HUES64 (cell line): Measurements from ENCODE around the gene KIF5B.
"Not testable (repeated sequence)": the region's sequence is repeated elsewhere in the genome, so short reads cannot be mapped to it uniquely, and the experiment has no call there.

Source experiments
- H3K27ac ChIP-seq: 2 replicates; pipeline ENCODE4 v1.7.0; 2013; ENCODE audit warnings: low read depth, low read length, inconsistent platforms
- H3K27me3 ChIP-seq: 2 replicates; pipeline ENCODE4 v1.6.1; 2013; ENCODE audit warnings: mild to moderate bottlenecking, low read length; ENCODE audit not compliant: insufficient read depth
- H3K36me3 ChIP-seq: 2 replicates; pipeline ENCODE4 v1.6.1; 2013; ENCODE audit warnings: mild to moderate bottlenecking, low read length; ENCODE audit not compliant: insufficient read depth
- H3K4me1 ChIP-seq: 2 replicates; pipeline ENCODE4 v1.6.1; 2013; ENCODE audit warnings: mild to moderate bottlenecking, low read length, moderate library complexity; ENCODE audit not compliant: insufficient read depth
- H3K4me3 ChIP-seq: 2 replicates; pipeline ENCODE4 v1.5.1; 2013; ENCODE audit warnings: mild to moderate bottlenecking, low read length, moderate library complexity
- H3K9ac ChIP-seq: 2 replicates; pipeline ENCODE4 v1.6.1; 2013; ENCODE audit warnings: mild to moderate bottlenecking, low read depth, low read length
- H3K9me3 ChIP-seq: 2 replicates; pipeline ENCODE4 v1.6.1; 2013; ENCODE audit warnings: low read depth, low read length; ENCODE audit not compliant: insufficient read depth
- WGBS: fragments of 150-250, 120-280 bp; methylation state at CpG from one replicate; pipeline ENCODE4 v1.1.7; 2013; ENCODE audit warnings: missing lambda C conversion rate; 5-methylcytosine and 5-hydroxymethylcytosine counted together

Gene KIF5B

DNA sequence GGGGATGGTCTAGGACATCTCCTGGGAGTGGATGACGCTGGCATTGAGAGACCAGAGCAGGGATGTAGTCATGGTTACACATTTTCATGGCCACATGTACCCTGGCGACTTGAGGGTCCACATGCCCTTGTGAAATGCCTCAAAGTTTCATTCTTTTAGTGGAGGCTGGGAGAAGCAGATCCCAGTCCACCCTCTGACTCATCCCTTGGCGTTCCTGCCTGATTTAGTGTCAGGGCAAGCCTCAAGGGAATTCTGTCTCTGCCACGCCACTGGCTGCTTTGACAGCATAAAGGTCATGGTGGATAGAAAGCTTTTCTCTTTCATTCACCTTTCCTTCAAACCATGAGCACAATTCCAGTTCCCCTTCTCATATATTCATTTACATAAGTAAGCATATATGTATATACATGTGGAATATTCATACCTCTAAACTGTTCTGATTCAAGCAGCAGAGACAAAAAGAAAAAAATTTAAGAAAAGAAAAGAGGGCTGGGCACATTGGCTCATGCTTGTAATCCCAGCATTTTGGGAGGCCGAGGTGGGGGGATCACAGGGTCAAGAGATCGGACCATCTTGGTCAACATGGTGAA is 21.8 kb upstream of the KIF5B start:
- Histone ChIP-seq H3K27ac (no peak overlapping the region), H3K4me1 (no peaks in the 10 kb centered on the region)

DNA sequence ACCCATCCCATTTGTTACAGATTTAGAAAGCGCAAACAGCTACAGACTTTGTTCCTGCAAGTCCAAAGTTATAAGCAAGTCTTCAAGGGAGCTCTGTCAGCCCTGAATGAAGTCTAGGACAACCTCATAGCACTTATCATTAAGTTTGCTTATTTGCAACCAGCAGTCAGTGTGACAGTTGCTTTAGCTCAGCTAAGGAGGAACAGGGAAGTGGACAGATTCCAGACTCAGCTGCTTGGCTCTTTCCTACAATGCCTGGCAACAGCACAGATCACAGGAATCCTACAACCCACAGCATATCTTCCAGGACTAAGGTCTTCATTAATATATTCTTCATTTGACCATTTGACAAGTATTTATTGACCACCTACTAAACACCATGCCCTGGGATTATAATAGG is 17.4 kb upstream of the KIF5B start:
- H3K27me3 ChIP-seq, result peaks cover 11% of the 10 kb centered on the region; the same call in 1 of the 2 replicates
- no peak overlapping the region for H3K4me3 ChIP-seq
- H3K27ac ChIP-seq, result no peak overlapping the region
- no peaks in the 10 kb centered on the region for H3K9me3 ChIP-seq
- peaks cover 11% of the 10 kb centered on the region; the same call in 1 of the 2 replicates for H3K4me1 ChIP-seq
- H3K9ac ChIP-seq, result no peak overlapping the region
- H3K36me3 ChIP-seq, result no peaks in the 10 kb centered on the region
- 94% methylated on average over 1 of the region's 1 CpG for WGBS

More for the DNA sequence above, 21.8 kb upstream of the KIF5B start:
- Histone ChIP-seq H3K9ac (no peak overlapping the region), H3K9me3 (no peaks in the 10 kb centered on the region), H3K36me3 (no peaks in the 10 kb centered on the region), H3K4me3 (no peak overlapping the region), H3K27me3 (peaks cover 2% of the 10 kb centered on the region; the same call in 1 of the 2 replicates)
- WGBS, result 65% methylated on average over 6 of the region's 6 CpGs

DNA sequence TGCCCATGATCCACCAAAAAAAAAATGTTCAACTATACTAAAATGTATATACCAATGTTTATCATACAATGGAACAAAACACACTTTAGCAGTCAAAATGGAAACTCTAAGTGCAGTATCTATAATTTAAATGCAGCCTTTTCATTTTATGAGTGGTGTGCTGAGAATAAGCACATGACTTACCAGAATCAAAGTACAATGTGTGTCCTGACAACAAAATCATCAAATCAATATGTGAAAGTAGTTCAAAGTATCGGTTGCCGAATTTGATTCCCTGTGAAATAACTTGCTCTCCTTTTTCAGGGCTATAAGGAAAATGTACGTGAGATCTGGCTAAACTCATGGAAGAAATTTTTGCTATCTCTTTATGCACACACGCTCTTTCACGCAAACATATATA is 16.9 kb upstream of the KIF5B start:
- Histone ChIP-seq H3K27ac (no peak overlapping the region), H3K36me3 (no peaks in the 10 kb centered on the region), H3K27me3 (peaks cover 11% of the 10 kb centered on the region; the same call in 1 of the 2 replicates), H3K9me3 (no peaks in the 10 kb centered on the region), H3K4me3 (no peak overlapping the region), H3K9ac (no peak overlapping the region), H3K4me1 (peaks cover 11% of the 10 kb centered on the region; the same call in 1 of the 2 replicates)
- 96% methylated on average over 3 of the region's 5 CpGs for WGBS

DNA sequence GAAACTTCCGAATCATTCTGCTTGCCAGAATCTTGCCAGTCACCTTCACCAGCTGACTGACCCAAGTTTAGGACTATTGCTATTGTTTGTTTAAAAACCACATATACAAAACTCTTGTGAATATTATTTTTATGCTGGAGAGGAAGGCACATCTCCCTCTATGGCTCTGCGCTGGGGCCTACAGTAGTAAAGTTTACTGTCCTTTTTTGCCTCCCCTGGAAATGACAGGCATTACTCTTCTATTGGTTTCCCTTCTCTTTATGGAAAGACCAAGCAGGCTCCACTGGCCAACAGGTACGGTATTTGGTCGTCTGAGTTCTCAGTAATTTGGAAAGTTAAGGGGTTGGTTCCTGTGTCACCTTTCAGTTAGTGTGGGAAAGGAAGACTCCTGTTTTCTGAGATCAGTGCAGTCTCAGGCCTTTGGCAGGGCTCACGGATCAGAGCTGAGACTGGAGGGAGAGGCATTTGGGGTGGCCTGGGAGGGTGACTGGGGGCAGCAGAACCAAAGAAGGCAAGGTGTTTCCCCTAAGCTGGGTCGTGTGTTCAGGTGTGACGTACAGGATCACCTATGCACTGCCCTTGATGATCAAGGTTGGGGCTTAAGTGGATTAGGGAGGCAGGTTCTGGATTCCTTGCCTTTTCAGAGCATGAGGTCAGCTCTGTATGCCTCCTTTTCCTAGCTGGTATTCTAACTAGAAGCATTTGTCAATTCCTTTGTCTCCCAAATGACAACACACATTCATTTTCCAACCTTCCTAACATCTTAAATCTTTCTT is 16.0 kb upstream of the KIF5B start:
- H3K9me3 ChIP-seq, result no peaks in the 10 kb centered on the region
- 62% methylated on average over 7 of the region's 7 CpGs for WGBS
- H3K36me3 ChIP-seq, result no peaks in the 10 kb centered on the region
- H3K9ac ChIP-seq, result no peak overlapping the region
- peaks cover 11% of the 10 kb centered on the region; the same call in 1 of the 2 replicates for H3K27me3 ChIP-seq
- H3K27ac ChIP-seq, result no peak overlapping the region
- no peak overlapping the region for H3K4me3 ChIP-seq
- peaks cover 11% of the 10 kb centered on the region; the same call in 1 of the 2 replicates for H3K4me1 ChIP-seq

DNA sequence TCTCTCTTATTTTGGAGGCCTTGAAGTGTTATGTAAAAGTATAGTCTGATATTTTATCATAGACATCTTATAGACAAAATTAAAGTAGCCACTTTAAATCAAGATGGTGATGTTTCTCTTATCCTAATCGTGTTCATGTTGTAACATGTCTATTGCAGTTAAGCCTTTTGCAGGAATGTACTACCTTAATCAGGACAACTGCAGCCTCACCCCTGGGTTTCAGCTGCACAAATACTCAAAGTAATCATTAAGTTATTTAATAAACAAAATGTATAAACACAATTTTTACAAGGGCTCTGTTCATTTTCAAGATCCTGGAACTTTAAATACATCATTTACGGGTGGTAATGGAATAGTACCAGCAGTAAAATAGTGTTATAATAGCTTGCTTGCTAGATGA is 14.4 kb upstream of the KIF5B start:
- Histone ChIP-seq H3K9me3 (no peaks in the 10 kb centered on the region), H3K9ac (no peak overlapping the region), H3K4me3 (no peak overlapping the region), H3K27me3 (peaks cover 11% of the 10 kb centered on the region; the same call in 1 of the 2 replicates), H3K27ac (no peak overlapping the region), H3K36me3 (no peaks in the 10 kb centered on the region), H3K4me1 (peaks cover 11% of the 10 kb centered on the region; the same call in 1 of the 2 replicates)
- 89% methylated on average over 2 of the region's 2 CpGs for WGBS

DNA sequence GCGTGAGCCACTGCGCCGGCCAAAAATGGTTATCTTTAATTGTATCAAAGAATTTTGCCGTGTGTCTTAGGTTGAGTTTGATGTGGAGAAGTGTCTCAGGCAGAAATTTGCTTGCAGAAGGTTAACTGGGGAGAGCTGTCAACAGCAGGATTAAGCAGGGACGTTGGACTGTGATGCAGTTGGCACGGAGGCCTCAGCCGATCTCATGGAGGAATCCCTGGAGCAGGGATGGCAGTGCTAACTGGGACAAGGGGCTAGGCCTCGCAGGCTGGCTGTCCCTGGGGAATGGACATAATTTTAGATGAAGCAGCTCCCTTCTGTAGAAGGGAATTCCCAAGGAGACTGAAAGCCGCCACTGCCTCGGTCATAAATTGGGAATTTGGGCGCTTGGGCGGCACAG is 12.3 kb upstream of the KIF5B start:
- no peak overlapping the region for H3K27ac ChIP-seq
- H3K36me3 ChIP-seq, result no peaks in the 10 kb centered on the region
- peaks cover 9% of the 10 kb centered on the region; the same call in 1 of the 2 replicates for H3K27me3 ChIP-seq
- H3K4me3 ChIP-seq, result no peak overlapping the region
- WGBS, result 86% methylated on average over 12 of the region's 12 CpGs
- H3K9me3 ChIP-seq, result no peaks in the 10 kb centered on the region
- H3K9ac ChIP-seq, result no peak overlapping the region
- peaks cover 11% of the 10 kb centered on the region; the same call in 1 of the 2 replicates for H3K4me1 ChIP-seq

DNA sequence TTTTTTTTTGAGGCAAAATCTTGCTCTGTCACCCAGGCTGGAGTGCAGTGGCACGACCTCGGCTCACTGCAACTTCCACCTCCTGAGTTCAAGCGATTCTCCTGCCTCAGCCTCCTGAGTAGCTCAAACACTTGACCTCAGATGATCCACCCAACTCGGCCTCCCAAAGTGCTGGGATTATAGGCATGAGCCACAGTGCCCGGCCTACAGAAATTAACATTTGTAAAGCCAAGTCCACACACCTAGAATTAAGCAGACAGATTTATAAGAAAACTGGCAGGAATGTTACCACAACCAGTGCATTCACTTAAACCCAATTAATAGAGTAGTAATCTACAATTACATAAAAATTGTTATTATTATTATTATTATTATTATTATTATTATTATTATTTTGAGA is 11.7 kb upstream of the KIF5B start:
- WGBS, result 55% methylated on average over 5 of the region's 5 CpGs
- not testable (repeated sequence) for H3K36me3 ChIP-seq, H3K9ac ChIP-seq, H3K4me3 ChIP-seq, H3K9me3 ChIP-seq, H3K27ac ChIP-seq, H3K27me3 ChIP-seq
- peaks cover 11% of the 10 kb centered on the region; the same call in 1 of the 2 replicates for H3K4me1 ChIP-seq

DNA sequence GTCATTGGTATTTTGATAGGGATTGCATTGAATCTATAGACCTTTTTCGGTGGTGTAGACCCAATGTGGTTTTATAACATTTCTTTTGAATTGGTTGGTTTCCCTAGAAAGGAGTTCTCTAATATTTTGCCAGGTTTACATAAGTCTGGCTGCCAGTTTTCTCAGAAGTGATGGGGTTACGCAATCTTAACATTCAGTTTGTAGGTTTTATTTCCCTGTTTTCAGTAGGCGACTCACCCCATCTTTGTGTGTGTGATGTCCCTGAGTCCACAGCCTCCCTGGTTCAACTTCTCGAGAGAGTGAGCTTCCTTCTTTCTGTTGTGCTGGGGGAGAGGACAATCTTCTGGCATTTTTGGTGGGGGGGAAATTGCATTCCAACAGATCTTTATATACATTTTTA is 9.6 kb upstream of the KIF5B start:
- WGBS, result 93% methylated on average over 4 of the region's 4 CpGs
- Histone ChIP-seq H3K4me3 (no peak overlapping the region), H3K9me3 (no peaks in the 10 kb centered on the region), H3K4me1 (no peaks in the 10 kb centered on the region), H3K9ac (no peak overlapping the region), H3K27me3 (no peaks in the 10 kb centered on the region), H3K27ac (no peak overlapping the region), H3K36me3 (no peaks in the 10 kb centered on the region)

DNA sequence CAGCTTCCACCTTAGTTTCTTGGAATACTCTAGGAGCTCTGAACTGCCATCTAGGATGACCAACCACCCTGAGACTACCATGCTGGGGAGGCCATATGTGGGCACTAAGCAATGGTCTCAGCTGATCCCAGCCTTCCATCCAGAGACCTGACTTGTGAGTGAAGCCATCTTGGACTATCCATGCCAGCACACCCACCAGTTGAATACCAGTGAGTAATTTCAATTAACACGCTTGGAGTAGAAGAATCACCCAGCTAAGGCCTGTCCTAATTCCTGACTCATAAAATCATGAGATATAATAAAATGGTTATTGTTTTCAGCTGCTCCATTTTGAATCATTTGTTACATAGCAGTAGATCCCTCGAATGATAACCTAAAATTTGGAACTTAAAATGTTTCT is 5.2 kb upstream of the KIF5B start:
- Histone ChIP-seq H3K36me3 (no peaks in the 10 kb centered on the region), H3K4me3 (no peak overlapping the region), H3K9me3 (no peaks in the 10 kb centered on the region), H3K4me1 (peaks cover 6% of the 10 kb centered on the region; the same call in 1 of the 2 replicates), H3K9ac (no peak overlapping the region), H3K27ac (no peak overlapping the region), H3K27me3 (no peaks in the 10 kb centered on the region)
- 100% methylated on average over 2 of the region's 2 CpGs for WGBS

DNA sequence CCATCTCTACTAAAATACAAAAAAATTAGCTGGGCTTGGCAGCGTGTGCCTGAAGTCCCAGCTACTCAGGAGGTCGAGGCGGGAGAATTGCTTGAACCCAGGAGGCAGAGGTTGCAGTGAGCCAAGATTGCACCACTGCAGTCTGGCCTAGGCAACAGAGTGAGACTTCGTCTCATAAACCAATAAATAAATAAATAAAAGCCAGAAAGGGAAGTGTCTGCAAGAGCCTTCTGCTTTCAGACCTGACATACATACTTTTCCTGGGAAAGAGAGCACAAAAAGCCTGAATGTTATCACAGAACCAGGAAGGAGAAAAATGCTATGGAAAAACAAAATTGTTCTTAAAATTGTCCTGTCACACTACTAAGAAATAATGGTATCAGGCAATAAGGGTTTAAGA is 4.1 kb upstream of the KIF5B start:
- H3K9ac ChIP-seq, result no peak overlapping the region
- H3K27ac ChIP-seq, result no peak overlapping the region
- H3K36me3 ChIP-seq, result no peaks in the 10 kb centered on the region
- H3K27me3 ChIP-seq, result no peaks in the 10 kb centered on the region
- peaks cover 6% of the 10 kb centered on the region; the same call in 1 of the 2 replicates for H3K4me1 ChIP-seq
- H3K9me3 ChIP-seq, result no peaks in the 10 kb centered on the region
- H3K4me3 ChIP-seq, result no peak overlapping the region
- WGBS, result 85% methylated on average over 4 of the region's 4 CpGs

DNA sequence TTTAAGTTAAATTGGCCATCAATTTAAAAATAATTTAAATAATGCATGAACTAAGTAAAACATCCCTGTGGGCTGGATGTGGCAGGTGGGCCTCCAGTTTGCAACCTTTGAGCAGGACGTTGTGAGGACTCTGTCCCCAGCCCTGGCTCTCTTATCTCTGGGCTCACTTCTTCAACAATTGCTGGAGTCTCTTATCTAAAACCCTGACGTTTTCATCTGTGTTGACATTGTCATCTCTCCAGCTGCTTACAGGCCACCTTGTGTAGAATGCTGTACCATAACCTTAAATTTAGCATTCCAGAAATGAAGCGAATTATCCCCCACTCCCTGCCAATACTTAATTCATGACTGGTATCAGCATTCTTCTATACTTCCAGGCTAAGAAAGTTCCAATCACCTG is 3.2 kb upstream of the KIF5B start:
- H3K9me3 ChIP-seq, result no peaks in the 10 kb centered on the region
- H3K4me1 ChIP-seq, result peaks cover 6% of the 10 kb centered on the region; the same call in 1 of the 2 replicates
- H3K27me3 ChIP-seq, result no peaks in the 10 kb centered on the region
- H3K27ac ChIP-seq, result no peak overlapping the region
- H3K9ac ChIP-seq, result no peak overlapping the region
- no peak overlapping the region for H3K4me3 ChIP-seq
- 84% methylated on average over 3 of the region's 3 CpGs for WGBS
- no peaks in the 10 kb centered on the region for H3K36me3 ChIP-seq
